ES-I3 (cell line): ENCODE data around the gene ST6GALNAC4.
"Not testable (repeated sequence)": the region's sequence is repeated elsewhere in the genome, so short reads cannot be mapped to it uniquely, and the experiment has no call there.

Experiments used
- H3K36me3 ChIP-seq: 2 replicates; pipeline ENCODE4 v1.6.1; 2013; ENCODE audit warnings: mild to moderate bottlenecking, low read length, control low read depth, moderate library complexity; ENCODE audit not compliant: insufficient read depth
- H3K4me1 ChIP-seq: 2 replicates; pipeline ENCODE4 v1.6.1; 2013; ENCODE audit warnings: mild to moderate bottlenecking, control low read depth, low read length; ENCODE audit not compliant: insufficient read depth
- H3K9ac ChIP-seq: 2 replicates; pipeline ENCODE4 v1.6.1; 2013; ENCODE audit warnings: low read depth, mild to moderate bottlenecking, low read length, moderate library complexity
- H3K9me3 ChIP-seq: 2 replicates; pipeline ENCODE4 v1.6.1; 2013; ENCODE audit warnings: mild to moderate bottlenecking, low read length, moderate library complexity; ENCODE audit not compliant: control insufficient read depth, insufficient read depth

Gene ST6GALNAC4

DNA sequence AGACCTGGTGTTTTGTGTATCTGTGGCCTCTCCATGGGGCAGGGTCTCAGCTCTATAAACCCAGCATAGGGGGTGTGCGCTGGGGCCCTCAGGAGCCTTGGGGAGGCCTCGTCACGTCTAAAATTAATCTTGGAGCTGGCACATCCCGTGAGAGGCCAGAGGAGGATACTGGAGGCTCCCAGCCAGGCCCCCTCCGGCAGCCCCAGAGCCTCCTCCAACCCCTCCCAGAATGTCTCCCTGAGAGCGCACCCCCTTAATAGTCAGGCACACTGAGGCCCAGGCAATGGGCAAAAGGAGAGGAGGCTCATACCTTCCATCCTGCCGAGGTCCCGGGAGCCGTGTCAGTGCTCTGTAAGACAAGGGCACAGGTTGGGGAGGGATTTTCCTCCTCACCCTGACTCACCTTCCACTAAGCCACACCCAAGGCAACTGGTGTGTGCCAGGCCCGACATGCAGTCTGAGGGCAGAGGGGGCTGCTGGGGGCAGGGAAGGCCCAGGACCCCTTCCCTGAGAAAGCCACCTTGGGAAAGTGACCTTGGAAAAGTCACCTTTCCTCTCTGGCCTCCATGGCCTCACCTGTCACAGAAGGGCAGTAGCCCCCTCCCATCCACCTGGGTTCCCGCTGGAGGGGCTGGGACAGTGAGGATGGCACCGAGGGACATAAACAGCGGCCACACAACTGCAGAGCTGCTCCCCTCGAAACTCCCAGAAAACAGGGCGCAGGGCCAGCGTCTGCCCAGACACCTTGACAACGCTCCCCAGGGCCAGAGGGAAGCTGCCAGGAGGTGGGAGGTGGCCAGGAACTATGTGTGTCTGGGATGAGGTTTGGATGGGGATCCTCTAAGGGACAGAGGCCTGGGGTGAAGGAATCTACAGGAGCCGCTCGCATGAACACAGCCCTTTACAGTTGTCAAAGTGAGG lies 42.3 kb downstream of the ST6GALNAC4 start:
- Histone ChIP-seq H3K9me3 (no peaks in the 10 kb centered on the region), H3K4me1 (no peaks in the 10 kb centered on the region), H3K36me3 (no peaks in the 10 kb centered on the region), H3K9ac (no peak overlapping the region)

DNA sequence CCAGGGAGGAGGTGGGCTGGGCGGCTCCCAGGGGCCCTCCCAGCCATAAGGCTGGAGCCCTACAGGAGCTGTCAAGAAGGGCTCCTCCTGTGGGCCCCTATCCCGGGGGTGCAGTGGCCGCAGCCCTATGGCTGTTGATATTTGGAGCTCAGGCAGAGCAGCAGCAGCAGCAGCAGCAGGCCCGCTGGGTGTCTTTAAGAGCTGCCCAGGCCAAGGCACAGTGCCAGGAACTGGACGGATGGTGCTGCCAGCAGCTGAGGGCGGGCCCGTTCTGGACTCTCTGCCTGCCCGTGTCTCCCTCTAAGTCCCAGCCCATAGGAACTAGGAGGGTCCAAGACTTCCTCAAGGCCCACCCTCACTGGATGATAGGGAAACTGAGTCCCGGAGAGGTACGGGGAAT lies 43.0 kb downstream of the ST6GALNAC4 start:
- H3K36me3 ChIP-seq, result no peaks in the 10 kb centered on the region
- H3K4me1 ChIP-seq, result no peaks in the 10 kb centered on the region
- H3K9me3 ChIP-seq, result no peaks in the 10 kb centered on the region
- H3K9ac ChIP-seq, result no peak overlapping the region

GRCh38 chr9:127873223-127873691 lies 43.6 kb downstream of the ST6GALNAC4 start:
- no peaks in the 10 kb centered on the region for H3K9me3 ChIP-seq
- H3K36me3 ChIP-seq, result no peaks in the 10 kb centered on the region
- H3K4me1 ChIP-seq, result no peaks in the 10 kb centered on the region
- H3K9ac ChIP-seq, result no peak overlapping the region

DNA sequence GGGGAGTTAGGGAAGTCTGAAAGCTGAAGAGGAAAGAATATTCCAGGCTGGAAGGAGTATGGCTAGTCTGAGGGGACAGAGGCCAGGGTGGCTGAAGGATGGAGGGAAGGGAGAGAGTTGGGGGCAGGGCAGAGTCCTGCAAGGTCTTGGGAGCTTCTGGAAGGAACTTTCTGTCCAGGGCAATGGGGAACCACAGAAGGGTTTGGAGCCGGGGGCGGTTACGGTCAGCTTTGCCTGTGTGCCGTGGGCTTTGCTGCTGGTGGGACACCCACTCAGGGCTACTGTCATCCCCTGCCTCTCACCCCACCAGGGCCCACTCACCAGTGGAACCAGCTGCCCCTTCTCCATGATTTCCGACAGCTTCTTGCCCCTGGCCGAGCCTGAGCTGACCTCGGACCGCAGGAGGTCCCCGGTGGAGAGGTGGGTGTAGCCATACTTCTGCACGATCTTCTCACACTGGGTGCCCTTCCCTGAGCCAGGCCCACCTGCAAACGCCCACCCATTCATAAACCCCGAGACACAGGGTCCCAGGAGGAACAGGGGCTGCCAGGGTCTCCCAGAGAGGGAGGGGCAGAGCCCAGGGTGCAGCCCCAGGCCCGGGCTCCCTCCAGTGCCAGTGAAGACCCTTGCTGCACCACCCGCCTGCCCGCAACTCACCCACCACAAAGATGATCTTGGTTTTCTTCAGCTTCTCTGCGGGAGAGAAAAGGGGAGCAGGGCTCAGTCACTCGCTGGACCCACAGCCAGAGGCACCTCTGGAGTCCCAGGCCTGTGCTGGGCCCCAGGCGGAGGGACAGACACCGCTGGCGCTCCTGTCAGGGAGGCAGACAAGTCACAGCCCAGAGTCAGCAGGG lies 44.2 kb downstream of the ST6GALNAC4 start:
- Histone ChIP-seq H3K36me3 (no peaks in the 10 kb centered on the region), H3K4me1 (no peaks in the 10 kb centered on the region), H3K9me3 (no peaks in the 10 kb centered on the region), H3K9ac (no peak overlapping the region)

GRCh38 chr9:127871531-127871930 lies 45.3 kb downstream of the ST6GALNAC4 start:
- no peaks in the 10 kb centered on the region for H3K9me3 ChIP-seq
- no peak overlapping the region for H3K9ac ChIP-seq
- H3K36me3 ChIP-seq, result no peaks in the 10 kb centered on the region
- H3K4me1 ChIP-seq, result no peaks in the 10 kb centered on the region

- no peaks in the 10 kb centered on the region for H3K9me3 ChIP-seq
- no peaks in the 10 kb centered on the region for H3K36me3 ChIP-seq
- no peak overlapping the region for H3K9ac ChIP-seq
- H3K4me1 ChIP-seq, result no peaks in the 10 kb centered on the region
Observed at GRCh38 chr9:127870887-127871286, 46.0 kb downstream of the ST6GALNAC4 start.

DNA sequence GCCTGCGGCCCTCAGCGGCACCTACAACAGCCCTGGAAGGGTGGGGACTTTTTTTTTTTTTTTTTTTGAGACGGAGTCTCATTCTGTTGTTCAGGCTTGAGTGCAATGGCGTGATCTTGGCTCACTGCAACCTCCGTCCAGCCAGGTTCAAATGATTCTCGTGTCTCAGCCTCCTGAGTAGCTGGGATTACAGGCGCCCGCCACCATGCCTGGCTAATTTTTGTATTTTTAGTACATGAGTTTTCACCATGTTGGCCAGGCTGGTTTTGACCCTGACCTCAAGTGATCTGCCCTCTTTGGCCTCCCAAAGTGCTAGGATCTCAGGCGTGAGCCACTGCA lies 46.7 kb downstream of the ST6GALNAC4 start:
- H3K9me3 ChIP-seq, H3K4me1 ChIP-seq, H3K36me3 ChIP-seq, H3K9ac ChIP-seq: not testable (repeated sequence)

- H3K9me3 ChIP-seq, result no peaks in the 10 kb centered on the region
- no peaks in the 10 kb centered on the region for H3K4me1 ChIP-seq
- H3K9ac ChIP-seq, result no peak overlapping the region
- H3K36me3 ChIP-seq, result no peaks in the 10 kb centered on the region; the same call in 1 of the 2 replicates
Observed at GRCh38 chr9:127869310-127870152, 47.3 kb downstream of the ST6GALNAC4 start.

DNA sequence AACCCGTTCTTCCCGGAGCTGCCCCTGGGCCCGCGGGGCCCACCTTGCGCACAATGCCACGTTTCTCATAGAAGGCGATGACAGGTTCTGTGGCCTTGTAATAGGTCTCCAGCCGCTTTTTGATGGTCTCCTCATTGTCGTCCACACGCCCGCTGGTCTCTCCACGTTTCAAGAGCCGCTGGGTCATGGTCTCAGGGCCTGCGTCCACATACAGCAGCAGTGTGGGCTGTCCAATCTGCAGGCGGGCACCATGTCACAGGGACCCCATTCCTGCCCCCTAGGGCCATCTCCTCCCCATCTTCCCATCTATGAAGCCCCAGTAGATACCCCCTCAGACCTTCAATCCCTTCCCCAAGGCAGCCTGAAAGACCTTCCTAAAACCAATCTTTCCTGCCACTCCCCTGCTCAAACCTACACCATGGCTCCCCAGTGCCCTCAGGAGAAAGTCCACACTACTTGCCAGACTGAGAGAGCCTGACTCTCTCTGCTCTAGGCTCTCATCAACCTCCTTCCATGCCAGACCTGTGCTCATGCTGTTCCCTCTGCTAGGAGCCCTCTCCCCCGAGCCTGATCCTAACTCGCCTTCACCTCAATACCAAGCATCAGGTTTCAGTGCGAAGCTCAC lies 48.5 kb downstream of the ST6GALNAC4 start:
- H3K9me3 ChIP-seq, result no peaks in the 10 kb centered on the region
- no peaks in the 10 kb centered on the region for H3K4me1 ChIP-seq
- no peaks in the 10 kb centered on the region; the same call in 1 of the 2 replicates for H3K36me3 ChIP-seq
- no peak overlapping the region for H3K9ac ChIP-seq

- Histone ChIP-seq H3K9me3 (no peaks in the 10 kb centered on the region), H3K9ac (no peak overlapping the region), H3K36me3 (no peaks in the 10 kb centered on the region; the same call in 1 of the 2 replicates), H3K4me1 (no peaks in the 10 kb centered on the region)
Observed at GRCh38 chr9:127867356-127868277, 49.2 kb downstream of the ST6GALNAC4 start.

DNA sequence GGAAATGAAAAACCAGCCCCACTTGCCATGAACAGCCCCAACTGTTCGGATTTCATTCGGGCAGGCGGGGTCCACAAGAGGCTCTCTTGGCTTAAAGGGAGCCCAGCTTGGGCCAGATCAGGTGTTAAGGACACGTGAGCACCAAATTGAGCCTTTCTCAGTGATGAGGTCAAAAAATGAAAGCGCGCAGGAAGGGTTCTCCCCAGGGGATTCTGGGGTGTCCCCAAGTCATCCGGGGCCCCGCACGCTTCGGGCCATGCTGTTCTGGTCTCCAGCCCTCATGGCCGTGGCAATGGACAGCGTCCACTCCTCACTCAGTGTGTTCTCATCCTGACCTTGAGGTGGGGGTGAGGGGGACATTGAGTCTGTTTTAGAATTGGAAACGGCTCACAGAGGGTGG lies 50.3 kb downstream of the ST6GALNAC4 start:
- Histone ChIP-seq H3K9me3 (no peaks in the 10 kb centered on the region), H3K36me3 (no peaks in the 10 kb centered on the region; the same call in 1 of the 2 replicates), H3K9ac (no peak overlapping the region), H3K4me1 (no peaks in the 10 kb centered on the region)

- H3K36me3 ChIP-seq, result no peaks in the 10 kb centered on the region; the same call in 1 of the 2 replicates
- H3K9ac ChIP-seq, result no peak overlapping the region
- H3K4me1 ChIP-seq, result no peaks in the 10 kb centered on the region
- no peaks in the 10 kb centered on the region for H3K9me3 ChIP-seq
Observed at GRCh38 chr9:127865645-127866464, 51.0 kb downstream of the ST6GALNAC4 start.
